Liver (tissue), 3 donors: ENCODE data around the gene TEX19.

ENCODE experiments used
- ATF3 ChIP-seq: IDR thresholded peaks from 2 replicates; pipeline ENCODE4 v1.6.1; 2016; ENCODE audit warnings: antibody characterized with exemption
- CTCF ChIP-seq: fragments of 150-350 bp; IDR thresholded peaks from 2 replicates; pipeline ENCODE4 v1.5.1; 2017; ENCODE audit warnings: improper control_type of control experiment, low read depth, low read length; ENCODE audit not compliant: missing input control
- FOXA1 ChIP-seq: IDR thresholded peaks from 2 replicates; pipeline ENCODE4 v1.6.1; 2016; ENCODE audit warnings: antibody characterized with exemption
- RAD21 ChIP-seq, 2 donors: IDR thresholded peaks; 2 replicates each; pipeline ENCODE4 v1.6.1; 2016; ENCODE audit warnings: antibody characterized with exemption in 2 of 2, mild to moderate bottlenecking in 2 of 2
- REST ChIP-seq: IDR thresholded peaks from 2 replicates; pipeline ENCODE4 v1.6.1; 2016; ENCODE audit warnings: antibody characterized with exemption, mild to moderate bottlenecking
- SP1 ChIP-seq: IDR thresholded peaks from 2 replicates; pipeline ENCODE4 v1.6.1; 2018; ENCODE audit warnings: antibody characterized with exemption, mild to moderate bottlenecking
- TAF1 ChIP-seq: conservative IDR thresholded peaks from 2 replicates; pipeline ENCODE4 v1.6.1; 2016; ENCODE audit warnings: antibody characterized with exemption, mild to moderate bottlenecking
- donor health status: healthy.
- donor health status: healthy.

- no peak for TF ChIP-seq TAF1
- TF ChIP-seq CTCF = no peak
- TF ChIP-seq FOXA1 = no peak
- no peak for TF ChIP-seq REST
- TF ChIP-seq ATF3 = no peak
- TF ChIP-seq RAD21 (IDR thresholded peaks at IDR 0.05) = peak in 1 of 2 donors; percentile 40
- TF ChIP-seq SP1 = peak; percentile 77
Observed at GRCh38 chr17:82325286-82326180, 33.5 kb upstream of the TEX19 start.
